GM21576 (cell line): ENCODE measurements around the gene TRIM5.
"Not testable (repeated sequence)": the region's sequence is repeated elsewhere in the genome, so short reads cannot be mapped to it uniquely, and the experiment has no call there.

Experiments used
- ATAC-seq: cut with Tn5 transposase; IDR thresholded peaks from one replicate; pipeline ENCODE4 v1.9.1; 2021; ENCODE audit warnings: mild to moderate bottlenecking, moderate library complexity; ENCODE audit not compliant: unreplicated experiment

Gene TRIM5, protein sequence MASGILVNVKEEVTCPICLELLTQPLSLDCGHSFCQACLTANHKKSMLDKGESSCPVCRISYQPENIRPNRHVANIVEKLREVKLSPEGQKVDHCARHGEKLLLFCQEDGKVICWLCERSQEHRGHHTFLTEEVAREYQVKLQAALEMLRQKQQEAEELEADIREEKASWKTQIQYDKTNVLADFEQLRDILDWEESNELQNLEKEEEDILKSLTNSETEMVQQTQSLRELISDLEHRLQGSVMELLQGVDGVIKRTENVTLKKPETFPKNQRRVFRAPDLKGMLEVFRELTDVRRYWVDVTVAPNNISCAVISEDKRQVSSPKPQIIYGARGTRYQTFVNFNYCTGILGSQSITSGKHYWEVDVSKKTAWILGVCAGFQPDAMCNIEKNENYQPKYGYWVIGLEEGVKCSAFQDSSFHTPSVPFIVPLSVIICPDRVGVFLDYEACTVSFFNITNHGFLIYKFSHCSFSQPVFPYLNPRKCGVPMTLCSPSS

DNA sequence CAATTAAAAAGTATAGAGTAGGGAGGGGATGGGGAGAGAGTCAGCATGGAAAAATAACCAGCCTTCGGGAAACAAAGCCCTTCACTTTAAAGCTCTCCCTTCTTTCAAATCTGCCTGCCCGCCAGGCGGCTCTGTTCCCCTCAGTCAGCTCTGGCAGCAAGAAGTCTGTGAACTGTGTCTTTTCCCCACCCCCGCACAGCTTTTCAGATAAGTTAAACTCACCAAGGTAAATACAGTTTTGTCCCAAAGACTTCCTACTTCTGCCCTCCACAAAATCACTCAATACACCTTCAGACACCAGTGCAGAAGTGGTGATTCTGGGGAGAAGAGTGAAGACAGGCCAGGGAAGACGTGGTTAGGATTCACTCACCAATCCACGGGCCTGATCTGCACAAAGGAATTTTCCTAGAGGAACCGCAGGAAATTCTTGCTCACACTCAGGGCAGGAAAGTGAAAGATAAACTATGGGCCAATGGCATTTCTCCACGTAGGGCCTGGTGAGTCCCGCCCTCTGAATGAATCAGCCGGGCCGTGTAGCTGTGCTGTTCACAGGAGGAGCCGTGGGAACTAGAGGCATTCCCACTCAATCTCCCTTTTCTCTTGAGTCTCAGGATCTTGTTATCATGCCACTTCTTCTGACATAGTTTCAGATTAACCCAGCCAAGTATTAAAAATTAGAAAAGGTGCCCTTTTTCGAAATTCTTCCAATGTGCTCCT is at the start of gene TRIM5:
Gene TRIM5 (minus strand): TSS at position 429 of the 717 bp plus-strand sequence. CDS start 4,897 bp downstream, outside the sequence.
- ATAC-seq = peak; percentile 68

DNA sequence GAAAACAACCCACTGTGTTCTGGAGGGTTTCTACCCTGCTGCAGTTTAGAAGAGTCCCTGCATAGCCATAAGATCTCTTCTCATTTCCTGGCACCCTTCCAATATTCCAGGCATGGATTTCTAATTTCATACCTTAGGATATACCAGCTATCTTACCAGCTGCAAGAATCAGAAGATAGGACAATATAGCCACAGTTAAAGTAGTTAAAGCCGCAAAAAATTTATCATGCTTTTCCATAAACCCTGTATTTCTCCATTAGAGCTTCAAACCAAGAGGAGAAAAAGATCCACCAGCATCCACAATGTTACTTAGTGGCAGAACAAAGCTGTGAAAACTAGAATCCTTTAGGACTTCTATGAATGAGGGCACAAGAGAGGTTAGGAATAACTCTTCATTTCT is 42.8 kb upstream of the TRIM5 start:
- ATAC-seq = no peak

DNA sequence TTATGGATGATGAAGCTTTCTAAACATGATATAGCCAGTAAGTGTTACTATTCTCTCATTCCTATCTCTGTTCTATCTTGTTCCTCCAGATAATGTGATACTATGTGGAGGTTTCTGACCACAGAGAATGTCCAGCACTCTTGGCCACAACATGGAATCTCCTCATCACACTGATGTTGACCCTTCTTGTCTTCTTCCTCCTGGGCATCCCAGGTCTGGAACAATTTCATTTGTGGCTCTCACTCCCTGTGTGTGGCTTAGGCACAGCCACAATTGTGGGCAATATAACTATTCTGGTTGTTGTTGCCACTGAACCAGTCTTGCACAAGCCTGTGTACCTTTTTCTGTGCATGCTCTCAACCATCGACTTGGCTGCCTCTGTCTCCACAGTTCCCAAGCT is 41.5 kb upstream of the TRIM5 start:
- ATAC-seq = no peak

DNA sequence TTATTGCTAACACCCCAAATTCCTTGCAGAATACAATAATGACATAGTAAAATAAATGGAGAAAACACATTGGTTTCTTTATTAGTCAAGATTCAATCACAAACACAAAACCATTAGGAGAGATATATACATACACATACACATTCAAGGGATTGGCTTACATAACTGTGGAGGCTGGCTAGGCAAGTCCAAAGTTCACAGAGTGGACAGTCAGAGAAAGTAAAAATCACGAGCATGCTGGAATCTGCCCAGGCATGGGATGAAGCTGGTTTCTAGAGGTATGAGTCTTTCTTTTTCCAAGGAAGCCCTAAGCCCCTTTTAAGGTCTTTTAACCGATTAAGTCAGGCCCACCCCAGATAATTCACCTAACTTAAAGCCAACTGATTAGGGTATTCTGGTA is 37.7 kb upstream of the TRIM5 start:
- ATAC-seq = no peak

DNA sequence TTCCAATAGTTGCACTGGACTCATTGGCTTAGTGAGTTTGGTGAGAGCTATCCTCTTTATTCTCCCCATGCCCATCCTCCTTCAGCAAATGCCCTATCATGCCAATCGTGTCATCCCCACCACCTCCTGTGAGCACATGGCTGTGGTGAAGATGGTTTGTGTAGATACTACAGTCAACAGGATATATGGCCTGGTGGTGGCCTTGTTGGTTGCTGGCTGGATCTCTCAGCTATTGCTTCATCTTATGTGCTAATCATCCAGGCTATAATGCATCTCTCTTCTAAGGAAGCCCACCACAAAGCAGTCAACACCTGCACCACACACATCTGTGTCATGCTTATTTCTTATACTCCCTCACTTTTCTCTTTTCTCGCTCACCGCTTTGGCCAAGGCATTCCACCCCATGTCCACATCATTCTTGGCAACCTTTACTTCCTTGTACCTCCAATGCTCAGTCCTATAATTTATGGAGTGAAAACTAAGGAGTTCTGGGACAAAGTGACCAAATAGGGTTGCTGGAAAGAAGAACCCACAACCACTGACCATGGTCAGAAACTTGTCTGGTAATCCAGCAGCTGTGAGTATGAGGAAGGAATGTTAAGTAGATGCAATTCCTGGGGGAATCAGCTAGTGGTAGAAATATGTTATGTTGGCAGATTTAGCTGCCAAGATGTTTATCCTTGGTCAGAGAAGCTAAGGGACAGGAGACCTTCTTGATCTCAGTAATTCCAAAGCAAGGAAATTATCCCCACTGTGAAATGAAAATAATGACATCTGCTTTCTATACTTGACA is 35.0 kb upstream of the TRIM5 start:
- ATAC-seq = no peak

DNA sequence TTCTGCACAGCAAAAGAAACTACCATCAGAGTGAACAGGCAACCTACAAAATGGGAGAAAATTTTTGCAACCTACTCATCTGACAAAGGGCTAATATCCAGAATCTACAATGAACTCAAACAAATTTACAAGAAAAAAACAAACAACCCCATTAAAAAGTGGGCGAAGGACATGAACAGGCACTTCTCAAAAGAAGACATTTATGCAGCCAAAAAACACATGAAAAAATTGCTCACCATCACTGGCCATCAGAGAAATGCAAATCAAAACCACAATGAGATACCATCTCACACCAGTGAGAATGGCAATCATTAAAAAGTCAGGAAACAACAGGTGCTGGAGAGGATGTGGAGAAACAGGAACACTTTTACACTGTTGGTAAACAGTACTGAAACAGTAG is 31.6 kb upstream of the TRIM5 start:
- not testable (repeated sequence) for ATAC-seq

DNA sequence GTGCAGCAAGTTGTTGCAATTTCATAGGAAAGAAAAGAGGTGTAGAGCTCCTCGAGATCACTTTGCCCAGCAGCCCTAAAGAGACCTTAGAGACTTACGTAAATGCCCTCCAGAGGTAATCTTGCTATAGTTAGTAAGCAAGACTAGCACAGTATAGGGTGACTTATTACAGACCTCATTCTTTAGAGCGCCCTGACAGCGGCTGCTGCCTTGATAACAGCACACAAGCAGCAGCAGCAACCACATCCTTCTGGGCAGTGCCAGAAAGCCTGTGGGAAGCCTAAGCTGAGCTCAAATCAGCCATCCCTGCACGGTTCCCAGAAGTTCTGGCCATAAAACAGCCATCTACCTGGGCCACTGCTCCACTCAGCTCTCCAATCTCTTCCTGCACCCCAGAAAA is 28.8 kb upstream of the TRIM5 start:
- no peak for ATAC-seq

DNA sequence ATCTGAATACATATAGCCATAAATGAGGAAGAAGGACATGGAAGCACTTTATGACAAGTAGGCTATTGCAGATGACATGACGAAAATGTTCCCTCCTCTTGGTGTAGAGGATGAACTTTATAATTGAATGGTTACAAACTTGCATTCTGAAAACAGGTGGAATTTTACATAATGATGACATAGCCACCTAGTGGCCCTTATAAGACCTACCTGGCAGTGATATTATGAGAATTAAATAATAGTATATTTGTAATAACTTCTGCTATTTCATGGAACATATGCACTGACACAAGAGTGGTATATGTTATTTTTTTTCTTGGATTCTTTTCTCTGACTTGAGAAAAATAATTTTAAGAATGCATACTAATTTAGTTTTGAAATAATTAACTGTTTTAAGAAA is 27.6 kb upstream of the TRIM5 start:
- no peak for ATAC-seq

DNA sequence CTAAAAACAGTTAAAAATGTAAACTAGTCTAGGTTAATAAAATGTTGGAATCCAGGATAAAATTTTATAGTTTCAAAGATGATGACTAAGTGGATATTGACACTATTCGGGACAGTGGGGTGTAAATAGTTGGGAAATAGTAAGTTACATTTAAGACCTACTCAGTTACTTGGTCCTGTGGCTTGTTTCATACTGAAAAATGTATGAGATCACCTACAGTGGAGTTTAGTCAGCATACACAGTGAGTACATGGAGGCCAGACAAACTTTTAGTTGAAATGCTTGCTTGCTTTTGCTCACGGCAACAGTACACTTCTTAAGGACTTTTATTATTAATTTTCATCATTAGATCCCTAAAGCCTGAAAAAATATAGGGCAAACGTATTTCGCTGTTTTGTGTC is 20.8 kb upstream of the TRIM5 start:
- no peak for ATAC-seq

DNA sequence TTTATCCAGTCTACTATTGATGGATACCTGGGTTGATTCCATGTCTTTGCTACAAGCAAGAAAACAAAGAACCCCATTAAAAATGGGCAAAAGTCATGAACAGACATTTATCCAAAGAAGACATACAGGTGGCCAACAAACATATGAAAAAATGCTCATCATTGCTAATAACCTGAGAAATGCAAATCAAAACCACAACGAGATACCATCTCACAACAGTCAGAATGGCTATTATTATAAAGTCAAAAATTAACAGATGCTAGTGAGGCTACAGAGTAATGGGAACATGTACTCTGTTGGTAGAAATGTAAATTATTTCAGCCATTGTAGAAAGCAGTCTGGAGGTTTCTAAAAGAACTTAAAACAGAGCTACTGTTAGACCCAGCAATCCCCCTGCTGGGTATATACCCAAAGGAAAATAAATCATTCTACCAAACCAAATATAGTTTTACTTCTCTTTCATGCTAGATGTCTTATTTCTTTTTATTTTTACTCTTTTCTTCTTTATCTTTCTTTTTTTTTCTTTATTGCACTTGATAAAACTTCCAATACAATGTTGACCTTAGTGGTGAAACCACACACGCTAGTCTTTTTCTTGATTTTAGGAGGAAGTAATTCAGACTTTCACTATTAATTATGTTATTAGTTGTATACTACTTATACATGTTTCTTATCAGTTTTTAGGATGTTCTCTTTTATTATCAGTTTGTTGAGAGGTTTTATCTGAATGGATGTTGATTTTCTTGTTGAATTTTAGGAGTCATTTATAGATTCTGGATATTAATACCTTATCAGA is 19.1 kb upstream of the TRIM5 start:
- no peak for ATAC-seq

DNA sequence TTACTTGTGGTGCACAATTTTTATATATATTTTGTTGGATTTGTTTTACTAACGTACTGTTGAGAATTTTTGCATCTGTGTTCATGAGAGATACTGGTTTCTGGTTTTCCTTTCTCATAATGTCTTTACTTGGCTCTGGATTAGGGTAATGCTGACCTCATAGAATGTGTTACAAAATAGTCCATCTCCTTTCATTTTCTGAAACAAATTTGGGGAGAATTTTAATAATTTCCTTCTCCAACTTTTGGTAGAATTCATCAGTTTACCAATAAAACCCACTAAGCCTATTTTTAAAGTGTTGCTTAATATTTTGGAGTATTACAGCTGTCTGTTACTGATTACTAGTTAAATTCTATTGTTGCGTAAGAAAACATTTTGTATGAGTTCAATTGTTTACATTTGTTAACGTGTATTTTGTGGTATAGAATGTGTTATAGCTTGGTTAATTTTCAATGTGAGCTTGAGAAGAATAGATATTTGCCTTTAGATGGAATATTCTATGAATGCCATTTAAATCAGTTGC is 16.2 kb upstream of the TRIM5 start:
- no peak for ATAC-seq

DNA sequence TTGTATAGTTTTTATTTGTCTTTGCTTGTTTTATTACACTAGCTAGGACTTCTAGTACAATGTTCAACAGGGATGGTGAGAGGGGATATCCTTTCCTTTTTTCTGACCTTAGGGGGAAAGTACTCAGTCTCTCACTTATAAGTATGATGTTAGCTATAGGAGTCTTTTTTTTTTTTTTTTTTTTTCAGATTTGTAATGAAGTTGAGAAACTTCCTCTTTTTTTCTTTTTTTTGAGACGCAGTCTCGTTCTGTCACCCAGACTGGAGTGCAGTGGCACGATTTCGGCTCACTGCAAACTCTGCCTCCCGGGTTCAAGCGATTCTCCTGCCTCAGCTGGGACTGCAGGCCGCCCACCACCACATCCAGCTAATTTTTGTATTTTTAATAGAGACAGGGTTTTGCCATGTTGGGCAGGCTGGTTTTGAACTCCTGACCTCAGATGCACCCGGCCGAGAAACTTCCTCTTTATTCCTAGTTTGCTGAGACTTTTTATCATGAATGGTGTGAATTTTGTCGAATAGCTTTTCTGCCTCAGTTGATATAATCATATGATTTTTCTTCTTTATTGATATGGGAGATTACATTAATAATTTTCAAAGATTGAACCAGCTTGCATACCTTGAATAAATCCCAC is 15.7 kb upstream of the TRIM5 start:
- ATAC-seq = no peak

DNA sequence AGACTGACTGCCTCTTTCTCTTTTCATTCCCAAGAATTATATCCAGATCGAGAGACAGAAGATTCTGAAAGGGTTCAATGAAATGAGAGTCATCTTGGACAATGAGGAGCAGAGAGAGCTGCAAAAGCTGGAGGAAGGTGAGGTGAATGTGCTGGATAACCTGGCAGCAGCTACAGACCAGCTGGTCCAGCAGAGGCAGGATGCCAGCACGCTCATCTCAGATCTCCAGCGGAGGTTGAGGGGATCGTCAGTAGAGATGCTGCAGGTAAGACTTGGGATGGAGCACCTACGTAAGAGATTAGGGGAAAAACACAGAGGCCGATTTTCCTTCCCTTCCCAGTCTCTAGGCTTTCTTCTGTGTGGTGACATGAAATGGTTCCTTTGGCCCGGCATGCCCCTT is 13.4 kb upstream of the TRIM5 start:
- ATAC-seq = no peak

DNA sequence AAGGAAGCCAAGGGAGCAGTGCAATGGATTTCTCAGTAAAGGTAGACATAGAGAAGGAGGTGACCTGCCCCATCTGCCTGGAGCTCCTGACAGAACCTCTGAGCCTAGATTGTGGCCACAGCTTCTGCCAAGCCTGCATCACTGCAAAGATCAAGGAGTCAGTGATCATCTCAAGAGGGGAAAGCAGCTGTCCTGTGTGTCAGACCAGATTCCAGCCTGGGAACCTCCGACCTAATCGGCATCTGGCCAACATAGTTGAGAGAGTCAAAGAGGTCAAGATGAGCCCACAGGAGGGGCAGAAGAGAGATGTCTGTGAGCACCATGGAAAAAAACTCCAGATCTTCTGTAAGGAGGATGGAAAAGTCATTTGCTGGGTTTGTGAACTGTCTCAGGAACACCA is 11.3 kb upstream of the TRIM5 start:
- ATAC-seq = no peak

DNA sequence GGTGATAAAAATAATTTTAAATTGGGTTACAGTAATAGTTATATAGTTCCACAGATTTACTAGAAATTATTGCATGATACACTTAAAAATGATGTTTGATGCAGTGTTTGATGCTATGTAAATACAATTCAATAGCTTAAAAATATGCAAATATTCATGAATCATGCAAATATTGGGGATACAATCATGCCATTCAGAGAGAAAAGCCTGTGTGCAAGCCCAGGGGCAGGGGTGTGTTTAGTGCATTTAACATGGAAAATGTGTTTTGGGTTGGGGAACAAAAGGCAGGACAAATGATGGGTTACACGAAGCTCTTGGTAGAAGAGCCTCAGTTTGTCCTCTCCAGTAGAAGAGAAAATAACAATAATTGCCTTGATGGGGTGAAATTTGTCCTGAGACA is 10.7 kb upstream of the TRIM5 start:
- no peak for ATAC-seq

DNA sequence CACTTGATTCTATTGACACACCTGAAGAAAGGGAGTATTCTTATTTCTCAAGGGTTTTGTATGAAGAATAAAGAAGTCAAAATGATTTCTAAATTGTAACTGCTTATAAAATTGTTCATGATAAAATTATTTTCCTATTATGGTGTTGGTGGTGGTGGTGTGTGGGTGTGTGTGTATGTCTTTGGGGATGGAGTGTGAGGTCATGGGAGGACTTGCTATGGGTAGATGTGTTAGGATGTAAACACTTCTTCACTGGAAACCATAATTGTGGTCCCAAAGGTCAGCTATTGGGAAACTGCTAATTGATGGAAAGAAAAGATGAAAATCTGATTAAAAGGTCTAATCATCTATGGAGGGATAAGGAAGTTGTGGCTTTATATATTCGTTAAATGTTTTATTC is 9.8 kb upstream of the TRIM5 start:
- no peak for ATAC-seq

DNA sequence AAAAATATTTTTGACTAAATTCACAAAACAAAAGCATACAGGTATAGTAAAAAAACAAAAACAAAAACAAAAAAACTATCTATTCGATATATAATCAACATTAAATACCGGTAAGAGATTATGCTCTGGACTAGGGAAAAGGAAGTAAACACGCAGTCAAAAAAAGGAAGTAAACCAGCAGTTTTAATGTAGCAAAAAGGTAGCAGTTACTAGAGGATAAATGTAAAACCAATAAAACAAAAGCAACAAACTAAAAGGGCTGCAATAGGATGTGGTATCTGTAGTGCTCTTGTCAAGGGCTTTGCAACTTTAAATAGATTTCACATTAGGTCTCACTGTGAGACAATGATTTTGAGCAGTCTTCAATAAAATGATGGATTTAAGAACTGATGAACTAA is 7.1 kb upstream of the TRIM5 start:
- no peak for ATAC-seq

DNA sequence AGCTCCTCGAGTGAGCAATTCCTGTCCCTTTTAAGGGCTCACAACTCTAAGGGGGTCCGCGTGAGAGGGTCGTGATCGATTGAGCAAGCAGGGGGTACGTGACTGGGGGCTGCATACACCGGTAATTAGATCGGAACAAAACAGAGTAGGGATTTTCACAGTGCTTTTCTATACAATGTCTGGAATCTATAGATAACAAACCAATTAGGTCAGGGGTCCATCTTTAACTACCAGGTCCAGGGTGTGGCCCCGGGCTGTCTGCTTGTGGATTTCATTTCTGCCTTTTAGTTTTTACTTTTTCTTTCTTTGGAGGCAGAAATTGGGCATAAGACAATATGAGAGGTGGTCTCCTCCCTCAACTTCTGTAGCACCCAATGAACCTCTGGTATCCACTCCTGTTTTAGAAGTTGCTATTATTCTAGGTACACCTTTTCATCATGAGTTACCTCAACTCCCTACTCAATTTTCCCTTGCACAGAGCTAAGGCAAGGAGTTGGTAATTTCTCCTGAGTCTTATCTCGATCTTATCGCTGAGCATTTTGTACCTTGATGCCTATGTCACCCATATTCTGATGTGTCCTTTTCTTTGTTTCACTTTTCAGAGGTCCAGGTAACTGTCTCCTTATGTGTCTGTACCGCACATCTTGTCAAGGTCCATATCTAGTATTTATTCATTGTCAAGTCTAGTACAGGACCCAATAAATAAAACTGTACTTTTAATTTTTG is 6.5 kb upstream of the TRIM5 start:
- not testable (repeated sequence) for ATAC-seq

DNA sequence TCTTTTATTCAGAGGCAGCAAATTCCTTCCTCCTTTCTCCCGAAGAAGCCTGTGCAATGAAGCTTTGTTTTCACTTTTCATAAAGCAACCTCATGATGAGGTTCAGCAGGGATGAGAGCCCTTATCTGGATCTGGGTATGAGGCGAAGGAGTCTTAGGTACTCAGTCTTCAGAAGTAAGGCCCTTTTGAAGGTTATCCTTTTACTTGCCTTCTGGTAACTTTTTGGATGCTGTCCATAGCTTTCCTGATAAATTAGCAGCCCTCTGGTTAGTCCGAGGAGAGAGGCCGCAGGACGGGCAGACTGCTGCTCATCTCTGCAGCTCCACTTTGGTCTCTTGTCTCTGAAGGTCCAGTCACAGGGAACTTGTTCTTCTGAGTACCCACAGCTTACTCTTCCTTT is 5.9 kb upstream of the TRIM5 start:
- no peak for ATAC-seq
